Ascending aorta (tissue), 2 donors: ENCODE results near the gene SPACA6. TPM values are rescaled to one million over a fixed set of nuclear protein-coding genes. Genes with fewer than 3 reads are reported as not detected.

Experiments used
- DNase-seq, 2 donors: peaks; one replicate each; pipeline ENCODE4 v3.0.0-alpha.2; 2019; ENCODE audit warnings: low spot score in 2 of 2
- H3K27ac ChIP-seq, 2 donors: fragments of 200-600 bp; sonication (generic); one replicate each; pipeline ENCODE4 v1.5.1; 2016 to 2017; ENCODE audit warnings: mild to moderate bottlenecking in 1 of 2
- H3K27me3 ChIP-seq: fragments of 200-600 bp; sonication (generic); one replicate; pipeline ENCODE4 v1.5.1; 2017
- H3K36me3 ChIP-seq, 2 donors: fragments of 200-600 bp; sonication (generic); one replicate each; pipeline ENCODE4 v1.5.1; 2016
- H3K4me1 ChIP-seq, 2 donors: fragments of 200-600 bp; sonication (generic); one replicate each; pipeline ENCODE4 v1.5.1; 2016 to 2017; ENCODE audit warnings: mild to moderate bottlenecking in 1 of 2
- H3K4me3 ChIP-seq, 2 donors: fragments of 200-600 bp; sonication (generic); one replicate each; pipeline ENCODE4 v1.5.1; 2016 to 2017; ENCODE audit warnings: mild to moderate bottlenecking in 1 of 2
- H3K9me3 ChIP-seq, 2 donors: fragments of 200-600 bp; sonication (generic); one replicate each; pipeline ENCODE4 v1.5.1; 2016
- CTCF ChIP-seq, 3 experiments: fragments of 200-600 bp in 2 of 3; fragments of 450-650 bp in 1 of 3; sonication (generic) in 2 of 3; IDR thresholded peaks; one replicate each; pipeline ENCODE4 v1.5.1; 2016 to 2019; ENCODE audit warnings: antibody characterized with exemption in 3 of 3, mild to moderate bottlenecking in 1 of 3, moderate library complexity in 1 of 3
- intact Hi-C: fragments of 100-400 bp; cut with DNase I; formaldehyde crosslinking; loops from one replicate; pipeline ENCODE4 v1.15.1; 2023
- total RNA-seq: library from RNA; depleted of rRNA; stranded (reverse); fragments of >200 nt; gene quantifications from one replicate; pipeline ENCODE4 v1.1.0, GENCODE V29; 2016

SPACA6 gene
- total RNA-seq, 1 donor from 2014 or later = 16.0 TPM

- peak in 1 of 2 donors; percentile 50 for DNase-seq
- Histone ChIP-seq H3K4me1 (peaks cover 0 to 3% of the 10 kb centered on the region in 2 donors), H3K9me3 (no peaks in the 10 kb centered on the region), H3K4me3 (no peak overlapping the region), H3K36me3 (no peaks in the 10 kb centered on the region), H3K27ac (no peak overlapping the region), H3K27me3 (no peaks in the 10 kb centered on the region)
- TF ChIP-seq CTCF (IDR thresholded peaks at IDR 0.05) = no peak
- intact Hi-C loops = loop anchor here (5.0 kb wide), 1 partner anchor 33 kb away; no protein-coding TSS in a partner anchor
These were observed 21.7 kb downstream of the SPACA6 start for GRCh38 chr19:51714848-51715247.

- Histone ChIP-seq H3K4me3 (no peak overlapping the region), H3K27me3 (no peaks in the 10 kb centered on the region), H3K9me3 (no peaks in the 10 kb centered on the region), H3K27ac (no peak overlapping the region), H3K4me1 (peaks cover 0 to 3% of the 10 kb centered on the region in 2 donors), H3K36me3 (no peaks in the 10 kb centered on the region)
- DNase-seq = no peak
- intact Hi-C loops = loop anchor here (5.0 kb wide), 1 partner anchor 34 kb away; no protein-coding TSS in a partner anchor
- no peak for TF ChIP-seq CTCF (IDR thresholded peaks at IDR 0.05)
These were observed 22.7 kb downstream of the SPACA6 start for GRCh38 chr19:51715850-51716249.

- intact Hi-C loops = loop anchor here (5.0 kb wide), 1 partner anchor 35 kb away; no protein-coding TSS in a partner anchor
- Histone ChIP-seq H3K4me1 (peaks cover 0 to 3% of the 10 kb centered on the region in 2 donors), H3K4me3 (no peak overlapping the region), H3K36me3 (no peaks in the 10 kb centered on the region), H3K27ac (no peak overlapping the region), H3K9me3 (no peaks in the 10 kb centered on the region), H3K27me3 (no peaks in the 10 kb centered on the region)
- DNase-seq = peak in 1 of 2 donors; percentile 42
- TF ChIP-seq CTCF (IDR thresholded peaks at IDR 0.05) = no peak
These were observed 23.8 kb downstream of the SPACA6 start for GRCh38 chr19:51716925-51717324.

- H3K27me3 ChIP-seq = no peaks in the 10 kb centered on the region
- H3K27ac ChIP-seq = no peak overlapping the region
- no peak for DNase-seq
- H3K36me3 ChIP-seq = no peaks in the 10 kb centered on the region
- no peak for TF ChIP-seq CTCF (IDR thresholded peaks at IDR 0.05)
- no peaks in the 10 kb centered on the region for H3K9me3 ChIP-seq
- peak overlapping the region; percentile 9 to 38 for H3K4me3 ChIP-seq
- intact Hi-C loops = loop anchor here (5.0 kb wide), 1 partner anchor 37 kb away; no protein-coding TSS in a partner anchor
- H3K4me1 ChIP-seq = peaks cover 0 to 3% of the 10 kb centered on the region in 2 donors
These were observed 26.3 kb downstream of the SPACA6 start for GRCh38 chr19:51719251-51719988.

GRCh38 chr19:51721905-51722304 is 28.8 kb downstream of the SPACA6 start:
- TF ChIP-seq CTCF (IDR thresholded peaks at IDR 0.05) = no peak
- no peak overlapping the region for H3K4me3 ChIP-seq
- H3K27me3 ChIP-seq = no peaks in the 10 kb centered on the region
- intact Hi-C loops = no loop called here
- peaks cover 0 to 3% of the 10 kb centered on the region in 2 donors for H3K4me1 ChIP-seq
- no peak overlapping the region for H3K27ac ChIP-seq
- H3K36me3 ChIP-seq = no peaks in the 10 kb centered on the region
- no peaks in the 10 kb centered on the region for H3K9me3 ChIP-seq
- DNase-seq = no peak
